NCI-H226 (cell line): ENCODE data around the gene RNF225.
"Not testable (repeated sequence)": the region's sequence is repeated elsewhere in the genome, so short reads cannot be mapped to it uniquely, and the experiment has no call there.

Experiments
- DNase-seq: peaks from one replicate; pipeline ENCODE4 v3.0.0-alpha.2; 2015

The RNF225 gene

GRCh38 chr19:58362272-58362994 is 33.0 kb upstream of the RNF225 start, which contains the start of gene ZNF497:
ZNF497 (minus strand) TSS chr19:58362751; CDS start chr19:58357635, 5,116 bp downstream.
- peak; percentile 98 for DNase-seq

DNA sequence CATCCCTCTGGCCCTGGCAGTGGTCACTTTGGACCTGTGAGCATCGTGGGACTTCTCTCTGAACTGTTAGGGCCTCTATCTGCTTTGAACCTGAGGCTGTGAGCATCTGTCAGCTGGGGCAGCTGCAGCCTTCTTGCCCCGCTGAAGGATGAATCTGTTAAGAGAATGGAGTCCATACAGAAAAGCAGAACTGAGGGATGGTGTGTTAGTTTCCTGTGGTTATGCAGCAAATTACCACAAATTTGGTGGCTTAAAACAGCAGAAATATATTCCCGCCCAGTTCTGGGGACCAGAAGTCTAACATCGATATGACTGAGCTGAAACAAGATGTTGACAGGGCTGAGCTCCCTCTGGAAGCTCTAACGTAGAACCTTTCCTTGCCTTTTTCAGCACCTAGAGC is 31.3 kb upstream of the RNF225 start:
- DNase-seq = no peak

DNA sequence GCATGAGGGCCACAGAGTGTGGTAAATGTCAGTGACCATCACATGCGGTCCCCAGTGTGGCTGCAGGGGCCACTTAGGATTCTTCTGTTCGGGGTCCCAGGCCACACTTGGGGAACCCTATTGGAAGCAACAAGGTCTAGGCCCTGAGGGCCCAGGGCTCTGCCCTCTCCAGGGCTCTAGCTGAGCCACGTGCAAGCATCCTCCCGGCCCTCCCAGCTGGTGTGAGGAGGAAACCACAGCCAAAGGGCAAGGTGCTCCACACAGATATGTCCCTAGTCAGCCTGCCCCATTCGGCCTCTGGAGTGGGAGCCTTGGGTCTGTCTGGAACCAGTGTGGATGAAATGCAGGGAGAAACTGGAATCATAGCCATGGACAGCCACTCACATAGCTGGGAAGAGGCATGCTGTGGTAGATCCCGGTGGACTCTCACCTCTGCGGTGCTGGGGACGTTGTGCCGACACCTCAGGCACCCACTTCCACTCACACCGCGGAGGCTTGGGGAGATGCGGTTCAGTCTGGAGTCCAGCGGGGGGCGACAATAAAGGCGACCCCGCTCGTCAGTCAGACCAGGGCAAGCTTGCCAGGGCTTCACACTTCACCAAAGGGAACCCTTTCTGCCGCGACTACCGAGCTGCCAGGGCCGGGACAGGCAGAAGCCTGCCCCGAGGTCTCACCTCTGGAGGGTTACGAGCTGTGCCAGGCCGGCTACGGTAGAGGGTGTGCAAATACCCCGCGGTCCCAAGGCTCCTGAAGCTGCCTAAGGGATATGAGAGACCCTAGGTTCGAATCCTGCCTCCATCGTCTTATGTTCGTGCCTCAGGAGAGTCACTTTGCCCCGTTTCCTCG is 28.6 kb upstream of the RNF225 start:
- DNase-seq = no peak

DNA sequence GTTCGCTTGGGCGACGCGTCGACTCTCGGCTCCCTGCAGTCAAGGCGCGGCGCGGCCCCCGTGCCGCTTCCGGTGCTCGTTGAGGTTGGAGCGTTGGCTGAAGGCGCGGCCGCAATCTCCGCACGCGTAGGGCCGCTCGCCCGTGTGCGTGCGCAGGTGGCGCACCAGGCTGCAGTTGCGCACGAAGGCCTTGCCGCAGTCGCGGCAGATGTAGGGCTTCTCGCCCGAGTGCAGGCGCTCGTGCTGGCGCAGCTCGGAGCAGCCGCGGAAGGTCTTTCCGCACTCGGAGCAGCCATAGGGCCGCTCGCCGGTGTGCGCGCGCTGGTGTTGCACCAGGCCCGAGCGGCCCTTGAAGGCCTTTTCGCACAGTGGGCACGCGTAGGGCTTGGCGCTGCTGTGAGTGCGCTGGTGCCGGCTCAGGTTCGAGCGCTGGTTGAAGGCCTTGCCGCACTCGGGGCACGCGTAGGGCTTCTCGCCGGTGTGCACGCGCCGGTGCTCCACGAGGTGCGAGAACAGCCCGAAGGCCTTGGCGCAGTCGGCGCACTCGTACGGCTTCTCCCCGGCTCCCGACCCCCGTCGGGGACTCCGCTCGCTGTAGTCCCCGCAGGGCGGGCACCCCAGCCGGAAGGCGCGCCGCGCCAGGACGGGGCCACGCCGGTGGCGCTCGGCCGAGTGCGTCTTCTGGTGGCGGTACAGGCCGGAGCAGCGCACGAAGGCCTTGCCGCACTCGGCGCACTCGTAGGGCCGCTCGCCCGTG is 27.6 kb upstream of the RNF225 start:
- no peak for DNase-seq

- DNase-seq = no peak
Measured at GRCh38 chr19:58368561-58369360, 26.7 kb upstream of the RNF225 start.

- no peak for DNase-seq
Measured at GRCh38 chr19:58372311-58373133, 22.9 kb upstream of the RNF225 start.

GRCh38 chr19:58374200-58374599 is 21.3 kb upstream of the RNF225 start:
- no peak for DNase-seq

DNA sequence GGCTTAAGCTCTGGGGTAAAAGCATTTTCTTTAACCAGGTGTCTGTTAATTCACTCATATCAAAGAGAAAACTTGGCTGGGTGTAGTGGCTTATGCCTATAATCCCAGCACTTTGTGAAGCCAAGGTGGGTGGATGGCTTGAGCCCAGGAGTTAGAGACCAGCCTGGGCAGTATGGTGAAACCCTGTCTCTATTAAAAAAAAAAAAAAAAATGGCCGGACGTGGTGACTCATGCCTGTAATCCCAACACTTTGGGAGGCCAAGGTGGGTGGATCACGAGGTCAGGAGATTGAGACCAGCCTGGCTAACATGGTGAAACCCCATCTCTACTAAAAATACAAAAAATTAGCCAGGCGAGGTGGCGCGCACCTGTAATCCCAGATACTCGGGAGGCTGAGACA is 18.7 kb upstream of the RNF225 start:
- DNase-seq = not testable (repeated sequence)

GRCh38 chr19:58379246-58379645 is 16.2 kb upstream of the RNF225 start:
- DNase-seq = no peak

DNA sequence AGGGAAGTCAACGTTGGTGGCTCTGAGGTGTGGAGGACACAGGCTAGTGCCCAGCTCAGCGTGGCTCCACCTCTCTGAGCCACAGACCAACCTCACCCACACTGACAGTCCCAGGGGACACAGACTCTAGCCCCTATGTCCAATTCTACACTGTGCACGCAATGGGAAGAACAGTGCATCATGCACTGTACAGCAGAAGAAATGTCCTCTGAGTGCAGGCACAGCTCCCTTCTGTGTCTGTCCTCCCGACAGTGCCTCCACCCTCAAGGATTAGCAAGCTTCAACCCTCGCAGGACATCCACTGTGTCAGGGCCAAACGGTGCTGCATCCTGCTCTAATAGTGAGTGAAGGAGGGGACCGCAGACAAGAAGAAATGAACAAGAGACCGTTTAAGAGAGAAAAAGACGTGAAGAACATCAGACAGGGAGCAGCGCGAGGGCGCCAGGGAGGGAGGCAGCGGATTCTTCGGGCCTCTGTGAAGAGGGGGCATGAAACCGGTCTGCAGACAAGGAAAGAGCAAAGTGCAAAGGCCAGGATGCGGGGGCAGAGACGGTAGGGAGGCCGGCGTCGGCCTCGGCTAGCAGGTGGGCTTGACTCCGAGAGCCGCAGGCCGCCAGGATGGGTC is 15.3 kb upstream of the RNF225 start:
- DNase-seq = no peak

GRCh38 chr19:58380662-58381459 is 14.6 kb upstream of the RNF225 start, which contains the start of gene ZNF837:
ZNF837 (minus strand) TSS chr19:58381030; CDS start chr19:58369332, 11,698 bp downstream.
- DNase-seq = peak; percentile 100

- DNase-seq = no peak
Measured at GRCh38 chr19:58381460-58382212, 13.8 kb upstream of the RNF225 start.

GRCh38 chr19:58382997-58383603 is 12.4 kb upstream of the RNF225 start:
- no peak for DNase-seq

DNA sequence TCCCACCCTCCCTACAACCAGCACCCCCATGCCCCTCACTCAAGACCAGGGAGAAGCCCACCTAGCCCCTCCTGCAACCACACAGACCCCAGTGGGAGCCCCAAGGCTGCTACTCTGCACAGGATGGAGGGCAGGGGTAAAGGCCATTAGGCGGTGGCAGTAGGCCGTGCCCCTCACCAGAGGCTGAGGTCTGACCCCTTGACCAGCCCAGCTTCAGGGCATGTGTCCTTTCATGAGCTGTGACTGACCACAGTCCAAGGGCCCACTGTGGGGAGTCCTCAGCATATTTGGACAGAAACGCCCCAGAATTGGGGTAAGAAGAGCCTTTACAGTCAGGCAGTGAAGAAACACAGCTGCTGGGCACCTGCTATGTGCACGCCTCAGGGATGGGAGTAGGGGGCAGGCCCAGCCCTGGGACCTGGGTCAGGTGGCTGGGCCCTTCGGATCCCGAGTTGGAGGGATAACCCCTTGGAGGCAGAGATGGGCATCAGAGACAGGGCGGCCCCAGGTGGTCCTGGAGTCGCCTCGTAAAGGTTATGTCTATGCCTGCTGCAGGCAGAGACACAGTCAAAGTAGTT is 10.1 kb upstream of the RNF225 start:
- DNase-seq = no peak

DNA sequence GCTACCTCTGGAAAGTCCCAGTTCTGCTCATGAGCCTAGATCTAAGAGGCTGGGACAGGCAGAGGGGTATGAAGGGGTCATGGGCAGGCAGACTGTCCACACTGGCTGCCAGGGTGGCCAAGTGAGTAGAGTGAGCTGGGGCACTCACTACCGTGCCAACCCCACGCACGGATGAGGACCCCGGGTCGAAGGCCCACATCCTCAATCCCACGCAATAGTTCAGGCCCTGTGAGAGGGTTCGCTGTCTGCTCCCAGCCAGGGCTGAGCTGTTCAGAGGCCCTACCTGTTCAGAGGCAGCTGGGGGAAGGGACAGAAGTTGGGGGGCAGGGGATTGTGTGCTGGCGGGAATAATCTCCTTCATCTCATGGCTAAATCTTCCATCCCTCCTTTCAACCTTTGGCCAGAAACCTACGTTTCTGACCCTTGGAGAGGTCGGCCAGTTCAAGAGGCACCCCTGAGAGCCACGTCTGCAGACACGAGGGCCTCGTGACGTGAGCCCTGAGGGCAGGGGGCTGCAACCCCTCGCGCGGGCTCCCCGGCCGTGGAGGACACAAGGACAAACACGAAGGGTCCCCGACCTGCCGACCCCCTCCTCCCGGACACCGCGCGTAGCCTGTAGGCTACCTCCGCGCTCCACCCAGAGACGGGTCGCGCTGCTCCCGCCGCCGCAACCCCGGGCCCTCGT is 9.4 kb upstream of the RNF225 start:
- DNase-seq = no peak

- DNase-seq = peak; percentile 99
Measured at GRCh38 chr19:58386576-58387337, 8.7 kb upstream of the RNF225 start, which contains the start of gene RPS5. RPS5 (plus strand) TSS chr19:58387269; CDS start chr19:58388138, 869 bp downstream.
